H1 (cell line): Measurements from ENCODE around the gene VDR. TPM values are rescaled to one million over a fixed set of nuclear protein-coding genes. Genes with fewer than 3 reads are reported as not detected.

Experiments
- CTCF ChIA-PET: fragments of 300-600 bp; sonication (Branson Sonifier 250); formaldehyde crosslinking; loops from one replicate; lab custom pipeline; 2021; ENCODE audit not compliant: partially characterized antibody; lab: Charles Lee
- POLR2A ChIA-PET: fragments of 300-600 bp; sonication (Branson Sonifier 250); formaldehyde crosslinking; loops from one replicate; lab custom pipeline; 2021; ENCODE audit warnings: inconsistent platforms; ENCODE audit not compliant: partially characterized antibody; lab: Charles Lee
- DNase-seq, 2 experiments: peaks; one replicate each; pipeline versions ENCODE4 v3.0.0 to v3.0.0-alpha.2; 2010 to 2022; ENCODE audit warnings: low spot score in 2 of 2, low read depth in 1 of 2, mixed read lengths in 1 of 2
- FAIRE-seq: peaks from 2 replicates; lab custom pipeline; 2011; peaks lifted over from hg19 to GRCh38; lab: Jason Lieb, UNC
- H2AFZ ChIP-seq: 2 replicates; pipeline ENCODE4 v1.8.1; 2012; ENCODE audit warnings: low read length, inconsistent platforms
- H2AK5ac ChIP-seq: 2 replicates; pipeline ENCODE4 v1.6.1; 2013; ENCODE audit warnings: low read depth, low read length
- H2BK120ac ChIP-seq: replicated peaks from 2 replicates; pipeline ENCODE3; 2013; ENCODE audit warnings: low read depth, low read length, inconsistent platforms
- H2BK12ac ChIP-seq: 2 replicates; pipeline ENCODE4 v1.6.1; 2013; ENCODE audit warnings: low read depth, low read length
- H2BK15ac ChIP-seq: 2 replicates; pipeline ENCODE4 v1.6.1; 2013; ENCODE audit warnings: low read length
- H2BK20ac ChIP-seq: 2 replicates; pipeline ENCODE4 v1.6.1; 2013; ENCODE audit warnings: low read length
- H2BK5ac ChIP-seq: 2 replicates; pipeline ENCODE4 v1.6.1; 2013; ENCODE audit warnings: low read depth, low read length
- H3K14ac ChIP-seq: 2 replicates; pipeline ENCODE4 v1.6.1; 2013; ENCODE audit warnings: inconsistent platforms; ENCODE audit not compliant: insufficient read length
- H3K18ac ChIP-seq: 2 replicates; pipeline ENCODE4 v1.6.1; 2013; ENCODE audit warnings: low read length; ENCODE audit errors: extremely low read depth
- H3K23ac ChIP-seq: 2 replicates; pipeline ENCODE4 v1.6.1; 2013; ENCODE audit warnings: inconsistent platforms; ENCODE audit not compliant: insufficient read length
- H3K23me2 ChIP-seq: 2 replicates; pipeline ENCODE4 v1.6.1; 2013; ENCODE audit warnings: low read depth, low read length
- H3K27ac ChIP-seq: 2 replicates; pipeline ENCODE4 v1.6.1; 2011; ENCODE audit warnings: low read depth, low read length, inconsistent platforms
- H3K27me3 ChIP-seq, 4 experiments: replicated peaks in 1 of 4; 1 replicate in 1 of 4; 2 replicates in 3 of 4; pipeline versions ENCODE4 v1.6.1 to v1.8.1; 2011 to 2013; ENCODE audit warnings: low read length in 3 of 4, mild to moderate bottlenecking in 3 of 4, inconsistent platforms in 2 of 4, mixed read lengths in 2 of 4, moderate library complexity in 1 of 4; ENCODE audit not compliant: control insufficient read depth in 3 of 4, insufficient read depth in 3 of 4; ENCODE audit errors: extremely low read depth in 1 of 4
- H3K36me3 ChIP-seq, 4 experiments: 2 replicates each; pipeline versions ENCODE4 v1.6.1 to v1.8.1; 2011 to 2013; ENCODE audit warnings: mild to moderate bottlenecking in 4 of 4, low read length in 3 of 4, moderate library complexity in 2 of 4, control low read depth in 1 of 4, inconsistent platforms in 1 of 4; ENCODE audit not compliant: insufficient read depth in 4 of 4, control insufficient read depth in 2 of 4
- H3K4ac ChIP-seq: replicated peaks from 2 replicates; pipeline ENCODE3; 2013; ENCODE audit warnings: low read length, low read depth, mixed read lengths, inconsistent platforms; ENCODE audit not compliant: insufficient read length
- H3K4me1 ChIP-seq, 4 experiments: replicated peaks in 1 of 4; 1 replicate in 1 of 4; 2 replicates in 3 of 4; pipeline versions ENCODE4 v1.6.1 to v1.8.1; 2011 to 2013; ENCODE audit warnings: low read length in 3 of 4, inconsistent platforms in 2 of 4, mixed read lengths in 1 of 4; ENCODE audit not compliant: insufficient read depth in 4 of 4, control insufficient read depth in 3 of 4
- H3K4me2 ChIP-seq, 2 experiments: 2 replicates each; pipeline versions ENCODE4 v1.6.1 to v1.8.1; 2011 to 2013; ENCODE audit warnings: low read depth in 2 of 2, low read length in 2 of 2, control low read depth in 1 of 2, inconsistent platforms in 1 of 2, mild to moderate bottlenecking in 1 of 2; ENCODE audit not compliant: insufficient read depth in 1 of 2
- H3K4me3 ChIP-seq, 4 experiments: fragments of 200-600, 300-600 bp in 1 of 4; sonication (generic), shearing (Covaris generic), sonication (Bioruptor Twin) in 1 of 4; 2 replicates each; pipeline versions ENCODE4 v1.5.1 to v1.8.1; 2011 to 2016; ENCODE audit warnings: low read length in 4 of 4, low read depth in 3 of 4, control low read depth in 2 of 4, inconsistent platforms in 2 of 4, mild to moderate bottlenecking in 2 of 4, mixed read lengths in 1 of 4, moderate library complexity in 1 of 4; ENCODE audit not compliant: insufficient read depth in 2 of 4; ENCODE audit errors: extremely low read depth in 1 of 4
- H3K56ac ChIP-seq: replicated peaks from 2 replicates; pipeline ENCODE3; 2013; ENCODE audit warnings: low read depth, mild to moderate bottlenecking, mixed read lengths, low read length, inconsistent platforms; ENCODE audit not compliant: insufficient read length
- H3K79me1 ChIP-seq: 2 replicates; pipeline ENCODE4 v1.6.1; 2013; ENCODE audit warnings: low read depth, low read length, control low read depth
- H3K79me2 ChIP-seq, 2 experiments: 2 replicates each; pipeline versions ENCODE4 v1.6.1 to v1.8.1; 2012 to 2013; ENCODE audit warnings: low read length in 2 of 2, mild to moderate bottlenecking in 2 of 2, inconsistent platforms in 1 of 2; ENCODE audit not compliant: insufficient read depth in 2 of 2, control insufficient read depth in 1 of 2
- H3K9ac ChIP-seq, 4 experiments: replicated peaks in 1 of 4; 1 replicate in 1 of 4; 2 replicates in 3 of 4; pipeline versions ENCODE4 v1.6.1 to v1.8.1; 2011 to 2013; ENCODE audit warnings: low read depth in 3 of 4, low read length in 3 of 4, control low read depth in 2 of 4, mild to moderate bottlenecking in 2 of 4, moderate library complexity in 2 of 4, inconsistent platforms in 1 of 4; ENCODE audit errors: extremely low read depth in 1 of 4
- H3K9me3 ChIP-seq, 2 experiments: 2 replicates each; pipeline versions ENCODE4 v1.6.1 to v1.8.1; 2012 to 2013; ENCODE audit warnings: mild to moderate bottlenecking in 2 of 2, moderate library complexity in 2 of 2, control low read depth in 1 of 2, inconsistent platforms in 1 of 2, low read depth in 1 of 2, low read length in 1 of 2, mixed read lengths in 1 of 2; ENCODE audit not compliant: insufficient read depth in 2 of 2
- H4K20me1 ChIP-seq, 2 experiments: replicated peaks in 1 of 2; 2 replicates each; pipeline versions ENCODE3 to v1.8.1; 2011 to 2013; ENCODE audit warnings: inconsistent platforms in 2 of 2, low read length in 2 of 2, mild to moderate bottlenecking in 1 of 2; ENCODE audit not compliant: insufficient read depth in 2 of 2, control insufficient read depth in 1 of 2
- H4K5ac ChIP-seq: 2 replicates; pipeline ENCODE4 v1.6.1; 2013; ENCODE audit warnings: low read length, low read depth, mixed read lengths, inconsistent platforms; ENCODE audit not compliant: insufficient read length
- H4K8ac ChIP-seq: 2 replicates; pipeline ENCODE4 v1.8.0; 2013; ENCODE audit warnings: mild to moderate bottlenecking, moderate library complexity, low read length, inconsistent platforms; ENCODE audit not compliant: insufficient read depth; ENCODE audit errors: extremely low read depth
- H4K91ac ChIP-seq: replicated peaks from 2 replicates; pipeline ENCODE3; 2013; ENCODE audit warnings: low read length, mixed read lengths, inconsistent platforms; ENCODE audit not compliant: insufficient read length
- BACH1 ChIP-seq: IDR thresholded peaks from 2 replicates; pipeline ENCODE4 v1.6.1; 2012; ENCODE audit warnings: low read length, improper control_type of control experiment
- CHD1 ChIP-seq: IDR thresholded peaks from 2 replicates; pipeline ENCODE4 v1.6.1; 2012; ENCODE audit warnings: low read depth, low read length, improper control_type of control experiment
- HDAC2 ChIP-seq, 2 experiments: fragments of 300-600 bp in 1 of 2; sonication (generic) in 1 of 2; IDR thresholded peaks; 2 replicates each; pipeline ENCODE4 v1.6.1; 2011 to 2012; ENCODE audit warnings: low read depth in 2 of 2, low read length in 2 of 2, mild to moderate bottlenecking in 2 of 2, moderate library complexity in 2 of 2, borderline replicate concordance in 1 of 2, inconsistent platforms in 1 of 2
- NANOG ChIP-seq: IDR thresholded peaks from 2 replicates; pipeline ENCODE4 v1.6.1; 2011; ENCODE audit warnings: low read length, low read depth, mild to moderate bottlenecking, inconsistent platforms; ENCODE audit not compliant: insufficient read depth, poor library complexity, severe bottlenecking
- POLR2AphosphoS5 ChIP-seq: IDR thresholded peaks from 2 replicates; pipeline ENCODE4 v1.6.1; 2011; ENCODE audit warnings: low read depth, low read length
- SUZ12 ChIP-seq: fragments of 200-600 bp; sonication (generic); IDR thresholded peaks from 2 replicates; pipeline ENCODE4 v1.6.1; 2012; ENCODE audit warnings: mild to moderate bottlenecking, inconsistent platforms, low read length, moderate library complexity, mixed read lengths
- TBP ChIP-seq: IDR thresholded peaks from 2 replicates; pipeline ENCODE4 v1.6.1; 2011; ENCODE audit warnings: low read depth, low read length, improper control_type of control experiment
- TEAD4 ChIP-seq: IDR thresholded peaks from 2 replicates; pipeline ENCODE4 v1.6.1; 2012; ENCODE audit warnings: low read depth, low read length, inconsistent platforms, mixed read lengths
- WGBS, 2 experiments: shearing (Covaris generic) in 1 of 2; methylation state at CpG; one replicate each; pipeline versions ENCODE4 v1.1.6 to v1.1.7; 2013 to 2015; ENCODE audit warnings: low lambda C conversion rate in 2 of 2, mixed read lengths in 2 of 2, inconsistent platforms in 1 of 2, low coverage in 1 of 2, missing lambda C conversion rate in 1 of 2; ENCODE audit not compliant: insufficient replicate concordance in 2 of 2, insufficient coverage in 1 of 2, insufficient read length in 1 of 2; ENCODE audit errors: extremely low coverage in 1 of 2, missing lambda C conversion rate in 1 of 2; 5-methylcytosine and 5-hydroxymethylcytosine counted together
- polyA plus RNA-seq, 7 experiments: library from polyadenylated mRNA; depleted of rRNA in 3 of 7; stranded (reverse) in 5 of 7; unstranded in 2 of 7; fragments of >200 nt in 5 of 7; fragments of 200-250 nt in 2 of 7; gene quantifications; 1 replicate in 5 of 7; 2 replicates in 1 of 7; 4 replicates in 1 of 7; pipeline versions ENCODE4 v1.2.1 to v1.2.3, GENCODE V29; 2011 to 2013; ENCODE audit warnings: missing spikeins in 2 of 7, mixed read lengths in 2 of 7
- total RNA-seq: library from RNA; stranded (reverse); fragmentation: NEBNext Ultra II Directional; extraction: Animal tissue kit (Norgen Biotek cat#: 25700); gene quantifications from 2 replicates; pipeline ENCODE4 v1.2.1, GENCODE V29; 2021
- TF ChIP-seq, protein P1 (sequence below): IDR thresholded peaks from 2 replicates; pipeline ENCODE4 v1.6.1; 2012; ENCODE audit warnings: inconsistent platforms
- TF ChIP-seq, protein P2 (sequence below): IDR thresholded peaks from 2 replicates; pipeline ENCODE4 v1.6.1; 2012; ENCODE audit warnings: inconsistent platforms

The VDR gene
- total and polyA plus RNA-seq, 2 of the 8 experiments (the other 6 are each of a cell fraction or from before 2014, with no cell fraction given) = 0.44 to 0.65 TPM

DNA sequence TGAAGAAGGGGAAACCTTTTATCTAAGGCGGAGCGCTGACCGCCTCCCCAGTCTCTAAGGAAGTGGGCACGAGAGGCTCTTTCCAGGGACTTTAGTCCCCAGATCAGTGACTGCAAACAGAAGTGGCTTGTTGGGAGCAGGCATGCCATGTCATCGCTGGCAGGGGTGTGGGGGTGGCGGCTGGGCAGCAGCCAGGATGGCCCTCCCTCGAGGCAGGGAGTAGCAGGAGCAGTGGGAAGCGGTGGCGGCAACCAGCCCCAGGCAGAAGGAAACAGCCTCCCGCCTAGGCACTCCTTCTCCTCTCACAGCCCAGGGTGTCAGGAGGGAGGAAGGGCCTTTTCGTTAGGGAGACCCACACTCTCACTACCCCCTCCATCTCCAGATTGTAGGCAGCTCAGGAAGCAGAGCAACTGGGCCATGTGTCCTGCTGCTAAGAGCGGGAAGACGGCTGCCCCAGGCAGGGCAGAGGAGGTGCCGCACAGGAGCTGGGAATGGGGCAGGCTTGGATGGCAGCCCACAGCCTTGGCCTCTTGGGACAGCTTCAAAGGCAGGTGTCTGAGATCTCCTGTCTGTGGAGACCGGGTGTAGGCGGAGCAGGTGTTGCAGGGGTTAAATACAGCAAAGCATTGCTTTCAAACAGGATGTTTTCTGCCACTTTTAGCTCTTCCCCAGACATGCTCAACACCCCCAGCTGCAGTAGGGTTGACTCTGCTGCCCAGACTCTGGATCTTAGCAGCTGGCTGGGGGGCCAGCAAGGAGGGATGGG lies 21.8 kb downstream of the VDR start:
- no peak overlapping the region for H3K9ac ChIP-seq
- no peaks in the 10 kb centered on the region for H3K9me3 ChIP-seq
- TF ChIP-seq CHD1 (no peak), NANOG (no peak), BACH1 (no peak), POLR2AphosphoS5 (no peak), SUZ12 (no peak), TEAD4 (no peak), HDAC2 (IDR thresholded peaks at IDR 0.05; ENCODE audit: borderline replicate concordance in 1 of 2, low read depth in 2 of 2, low read length in 2 of 2) (no peak), TBP (no peak)
- TF ChIP-seq, protein P1, sequence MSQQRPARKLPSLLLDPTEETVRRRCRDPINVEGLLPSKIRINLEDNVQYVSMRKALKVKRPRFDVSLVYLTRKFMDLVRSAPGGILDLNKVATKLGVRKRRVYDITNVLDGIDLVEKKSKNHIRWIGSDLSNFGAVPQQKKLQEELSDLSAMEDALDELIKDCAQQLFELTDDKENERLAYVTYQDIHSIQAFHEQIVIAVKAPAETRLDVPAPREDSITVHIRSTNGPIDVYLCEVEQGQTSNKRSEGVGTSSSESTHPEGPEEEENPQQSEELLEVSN = peak; percentile 86
- TF ChIP-seq, protein P2, sequence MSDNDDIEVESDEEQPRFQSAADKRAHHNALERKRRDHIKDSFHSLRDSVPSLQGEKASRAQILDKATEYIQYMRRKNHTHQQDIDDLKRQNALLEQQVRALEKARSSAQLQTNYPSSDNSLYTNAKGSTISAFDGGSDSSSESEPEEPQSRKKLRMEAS = peak; percentile 71
- H3K36me3 ChIP-seq = no peaks in the 10 kb centered on the region; a peak in 1 of 8 replicates
- no peak overlapping the region for H3K23ac ChIP-seq
- no peak overlapping the region for H2BK120ac ChIP-seq
- peak overlapping the region; percentile 35; the same call in 1 of the 2 replicates for H2BK12ac ChIP-seq
- H4K20me1 ChIP-seq = no peaks in the 10 kb centered on the region
- no peak overlapping the region for H3K4ac ChIP-seq
- H3K14ac ChIP-seq = no peak overlapping the region
- H3K4me1 ChIP-seq = peaks cover 0 to 5% (median 1%) of the 10 kb centered on the region in 4 experiments; a peak in 4 of 7 replicates
- 87% methylated on average over 14 of the region's 16 CpGs; no CpG with 5 or more reads in 1 of the 2 experiments for WGBS, 2 experiments
- peak overlapping the region; percentile 35; the same call in 1 of the 2 replicates for H2BK5ac ChIP-seq
- ChIA-PET POLR2A (interaction anchor here (2.5 kb wide), 1 partner anchor 22 kb away, joined by 9 read pairs; the partner anchor contains the start of gene VDR), CTCF (interaction anchor here (0.9 to 4.6 kb wide), 13 partner anchors 8 to 140 kb away, joined by 3 to 29 read pairs (median 4); partner anchors contain the start of gene VDR)
- H3K18ac ChIP-seq = no peak overlapping the region
- H3K27me3 ChIP-seq = no peaks in the 10 kb centered on the region; a peak in 1 of 7 replicates
- H4K8ac ChIP-seq = peak overlapping the region; percentile 91; the same call in 1 of the 2 replicates
- H3K4me3 ChIP-seq = no peak overlapping the region
- no peak for FAIRE-seq
- no peak for DNase-seq
- H2AFZ ChIP-seq = peak overlapping the region; percentile 9; the same call in 1 of the 2 replicates
- no peak overlapping the region for H3K4me2 ChIP-seq
- H3K79me1 ChIP-seq = no peaks in the 10 kb centered on the region
- no peak overlapping the region; the same call in 1 of the 2 replicates for H2BK20ac ChIP-seq
- H2AK5ac ChIP-seq = no peak overlapping the region
- H4K91ac ChIP-seq = peak overlapping the region; percentile 17
- no peak overlapping the region for H4K5ac ChIP-seq
- H2BK15ac ChIP-seq = no peak overlapping the region
- no peaks in the 10 kb centered on the region for H3K79me2 ChIP-seq
- no peak overlapping the region for H3K56ac ChIP-seq
- no peak overlapping the region for H3K27ac ChIP-seq
- H3K23me2 ChIP-seq = no peaks in the 10 kb centered on the region
